ENCODE results near the gene SPATA6. TPM values are rescaled to one million over a fixed set of nuclear protein-coding genes. Genes with fewer than 3 reads are reported as not detected.
"Not testable (repeated sequence)": the region's sequence is repeated elsewhere in the genome, so short reads cannot be mapped to it uniquely, and the experiment has no call there.

Gene SPATA6
- total RNA-seq, 4 donors from 2014 or later: 0.85 to 7.0 (median 3.2) TPM

GRCh38 chr1:48292706-48293105, 179.3 kb downstream of the SPATA6 start:
- in situ Hi-C loops (cut with MboI; ENCODE audit: low sequenced_read_pairs in 4 of 4): no loop called here
- intact Hi-C loops (cut with DNase I; ENCODE audit: low total_unique reads): no loop called here
- no peak for TF ChIP-seq POLR2A (IDR thresholded peaks at IDR 0.05)
- no peak for TF ChIP-seq CTCF (IDR thresholded peaks at IDR 0.05 in 4 of 5, conservative IDR thresholded peaks at IDR 0.05 in 1 of 5)
- no peaks in the 10 kb centered on the region for H3K9me3 ChIP-seq
- no peaks in the 10 kb centered on the region for H3K36me3 ChIP-seq
- H3K4me3 ChIP-seq: no peak overlapping the region
- no peaks in the 10 kb centered on the region for H3K4me1 ChIP-seq
- DNase-seq (no peak), ATAC-seq (no peak)
- H3K27me3 ChIP-seq: no peaks in the 10 kb centered on the region
- no peak overlapping the region for H3K27ac ChIP-seq

- DNase-seq (no peak), ATAC-seq (no peak)
- TF ChIP-seq CTCF (IDR thresholded peaks at IDR 0.05 in 4 of 5, conservative IDR thresholded peaks at IDR 0.05 in 1 of 5) (no peak), POLR2A (IDR thresholded peaks at IDR 0.05) (no peak)
- in situ Hi-C loops (cut with MboI; ENCODE audit: low sequenced_read_pairs in 4 of 4): no loop called here
- H3K36me3 ChIP-seq: no peaks in the 10 kb centered on the region
- intact Hi-C loops (cut with DNase I; ENCODE audit: low total_unique reads): no loop called here
- no peak overlapping the region for H3K27ac ChIP-seq
- no peaks in the 10 kb centered on the region for H3K27me3 ChIP-seq
- H3K9me3 ChIP-seq: no peaks in the 10 kb centered on the region
- no peak overlapping the region for H3K4me3 ChIP-seq
- H3K4me1 ChIP-seq: no peaks in the 10 kb centered on the region
Observed at GRCh38 chr1:48291421-48291820, 180.6 kb downstream of the SPATA6 start.

GRCh38 chr1:48285525-48285924, 186.5 kb downstream of the SPATA6 start:
- H3K9me3 ChIP-seq: no peaks in the 10 kb centered on the region
- TF ChIP-seq CTCF (IDR thresholded peaks at IDR 0.05 in 4 of 5, conservative IDR thresholded peaks at IDR 0.05 in 1 of 5) (no peak), POLR2A (IDR thresholded peaks at IDR 0.05) (no peak)
- H3K36me3 ChIP-seq: no peaks in the 10 kb centered on the region
- H3K4me1 ChIP-seq: no peaks in the 10 kb centered on the region
- in situ Hi-C loops (cut with MboI; ENCODE audit: low sequenced_read_pairs in 4 of 4): no loop called here
- H3K27me3 ChIP-seq: no peaks in the 10 kb centered on the region
- DNase-seq (no peak), ATAC-seq (no peak)
- H3K27ac ChIP-seq: no peak overlapping the region
- no peak overlapping the region for H3K4me3 ChIP-seq
- intact Hi-C loops (cut with DNase I; ENCODE audit: low total_unique reads): no loop called here

- intact Hi-C loops (cut with DNase I; ENCODE audit: low total_unique reads); H3K4me3 ChIP-seq; DNase-seq; H3K36me3 ChIP-seq; H3K9me3 ChIP-seq; H3K4me1 ChIP-seq; H3K27me3 ChIP-seq; ATAC-seq; in situ Hi-C loops (cut with MboI; ENCODE audit: low sequenced_read_pairs in 4 of 4); H3K27ac ChIP-seq: not testable (repeated sequence)
Observed at GRCh38 chr1:48284696-48285420, 187.1 kb downstream of the SPATA6 start.

GRCh38 chr1:48282329-48282728, 189.7 kb downstream of the SPATA6 start:
- intact Hi-C loops (cut with DNase I; ENCODE audit: low total_unique reads); H3K4me1 ChIP-seq; H3K27ac ChIP-seq; DNase-seq; H3K36me3 ChIP-seq; H3K9me3 ChIP-seq; in situ Hi-C loops (cut with MboI; ENCODE audit: low sequenced_read_pairs in 4 of 4); ATAC-seq; H3K4me3 ChIP-seq; H3K27me3 ChIP-seq: not testable (repeated sequence)

- H3K27ac ChIP-seq; intact Hi-C loops (cut with DNase I; ENCODE audit: low total_unique reads); DNase-seq; H3K36me3 ChIP-seq; H3K9me3 ChIP-seq; in situ Hi-C loops (cut with MboI; ENCODE audit: low sequenced_read_pairs in 4 of 4); H3K27me3 ChIP-seq; H3K4me3 ChIP-seq; ATAC-seq; H3K4me1 ChIP-seq: not testable (repeated sequence)
Observed at GRCh38 chr1:48277437-48277836, 194.6 kb downstream of the SPATA6 start.
